IgD-negative memory B cell (primary cell): Measurements from ENCODE around the gene ADCY2. TPM values are rescaled to one million over a fixed set of nuclear protein-coding genes. Genes with fewer than 3 reads are reported as not detected.

ENCODE experiments used
- H3K27ac Mint-ChIP-seq, 3 donors: one replicate each; pipeline ENCODE4 v1.8.0; 2020 to 2022; ENCODE audit warnings: mild to moderate bottlenecking in 3 of 3, mixed read lengths in 3 of 3, moderate library complexity in 1 of 3
- H3K27me3 Mint-ChIP-seq: one replicate; pipeline ENCODE4 v1.8.0; 2021; ENCODE audit warnings: mixed read lengths
- H3K36me3 Mint-ChIP-seq: one replicate; pipeline ENCODE4 v1.8.0; 2020; ENCODE audit warnings: mild to moderate bottlenecking, mixed read lengths
- H3K4me1 Mint-ChIP-seq, 3 donors: one replicate each; pipeline ENCODE4 v1.8.0; 2020 to 2022; ENCODE audit warnings: mixed read lengths in 3 of 3, mild to moderate bottlenecking in 1 of 3
- H3K4me3 Mint-ChIP-seq, 4 donors: one replicate each; pipeline ENCODE4 v1.8.0; 2020 to 2022; ENCODE audit warnings: mild to moderate bottlenecking in 4 of 4, mixed read lengths in 4 of 4, moderate library complexity in 3 of 4
- H3K9me3 Mint-ChIP-seq, 3 donors: one replicate each; pipeline ENCODE4 v1.8.0; 2020 to 2021; ENCODE audit warnings: mixed read lengths in 3 of 3, mild to moderate bottlenecking in 1 of 3
- polyA plus RNA-seq: library from polyadenylated mRNA; unstranded; fragments of 300-500 nt; fragmentation: Illumina TruSeq; gene quantifications from one replicate; pipeline ENCODE4 v1.2.3, GENCODE V29; 2021

The ADCY2 gene
- polyA plus RNA-seq, 1 donor from 2014 or later, result not detected

GRCh38 chr5:7493622-7494021, 97.7 kb downstream of the ADCY2 start:
- no peaks in the 10 kb centered on the region for H3K36me3 Mint-ChIP-seq
- H3K4me3 Mint-ChIP-seq, result no peak overlapping the region
- H3K9me3 Mint-ChIP-seq, result no peaks in the 10 kb centered on the region
- H3K4me1 Mint-ChIP-seq, result no peaks in the 10 kb centered on the region
- H3K27ac Mint-ChIP-seq, result no peak overlapping the region
- H3K27me3 Mint-ChIP-seq, result no peaks in the 10 kb centered on the region

GRCh38 chr5:7494481-7495130, 98.7 kb downstream of the ADCY2 start:
- no peaks in the 10 kb centered on the region for H3K27me3 Mint-ChIP-seq
- H3K4me1 Mint-ChIP-seq, result no peaks in the 10 kb centered on the region
- no peak overlapping the region for H3K4me3 Mint-ChIP-seq
- no peak overlapping the region for H3K27ac Mint-ChIP-seq
- no peaks in the 10 kb centered on the region for H3K9me3 Mint-ChIP-seq
- H3K36me3 Mint-ChIP-seq, result no peaks in the 10 kb centered on the region

- no peaks in the 10 kb centered on the region for H3K36me3 Mint-ChIP-seq
- H3K4me3 Mint-ChIP-seq, result no peak overlapping the region
- H3K27ac Mint-ChIP-seq, result no peak overlapping the region
- H3K27me3 Mint-ChIP-seq, result no peaks in the 10 kb centered on the region
- H3K4me1 Mint-ChIP-seq, result no peaks in the 10 kb centered on the region
- H3K9me3 Mint-ChIP-seq, result no peaks in the 10 kb centered on the region
Measured at GRCh38 chr5:7495131-7495517, 99.2 kb downstream of the ADCY2 start.

- Mint-ChIP-seq H3K4me1 (no peaks in the 10 kb centered on the region), H3K36me3 (no peaks in the 10 kb centered on the region), H3K9me3 (peaks cover 0 to 3% (median 2%) of the 10 kb centered on the region in 3 donors), H3K4me3 (no peak overlapping the region), H3K27me3 (no peaks in the 10 kb centered on the region), H3K27ac (no peak overlapping the region)
Measured at GRCh38 chr5:7500256-7500655, 104.3 kb downstream of the ADCY2 start.

GRCh38 chr5:7501061-7501460, 105.1 kb downstream of the ADCY2 start:
- Mint-ChIP-seq H3K4me3 (no peak overlapping the region), H3K27me3 (no peaks in the 10 kb centered on the region), H3K4me1 (no peaks in the 10 kb centered on the region), H3K27ac (no peak overlapping the region), H3K9me3 (peaks cover 0 to 3% (median 2%) of the 10 kb centered on the region in 3 donors), H3K36me3 (no peaks in the 10 kb centered on the region)

- H3K4me1 Mint-ChIP-seq, result no peaks in the 10 kb centered on the region
- no peaks in the 10 kb centered on the region for H3K27me3 Mint-ChIP-seq
- H3K4me3 Mint-ChIP-seq, result no peak overlapping the region
- peaks cover 0 to 3% (median 2%) of the 10 kb centered on the region in 3 donors for H3K9me3 Mint-ChIP-seq
- no peaks in the 10 kb centered on the region for H3K36me3 Mint-ChIP-seq
- no peak overlapping the region for H3K27ac Mint-ChIP-seq
Measured at GRCh38 chr5:7503564-7503963, 107.6 kb downstream of the ADCY2 start.

GRCh38 chr5:7515284-7515914, 119.5 kb downstream of the ADCY2 start:
- H3K27ac Mint-ChIP-seq, result no peak overlapping the region
- no peaks in the 10 kb centered on the region for H3K36me3 Mint-ChIP-seq
- peaks cover 0 to 2% (median 0%) of the 10 kb centered on the region in 3 donors for H3K9me3 Mint-ChIP-seq
- no peaks in the 10 kb centered on the region for H3K4me1 Mint-ChIP-seq
- H3K4me3 Mint-ChIP-seq, result peak overlapping the region in 1 of 4 donors; percentile 18
- no peaks in the 10 kb centered on the region for H3K27me3 Mint-ChIP-seq

GRCh38 chr5:7516253-7516652, 120.3 kb downstream of the ADCY2 start:
- Mint-ChIP-seq H3K36me3 (no peaks in the 10 kb centered on the region), H3K27me3 (no peaks in the 10 kb centered on the region), H3K4me1 (no peaks in the 10 kb centered on the region), H3K27ac (no peak overlapping the region), H3K4me3 (no peak overlapping the region), H3K9me3 (peaks cover 2 to 3% (median 2%) of the 10 kb centered on the region in 3 donors)

- Mint-ChIP-seq H3K27ac (no peak overlapping the region), H3K9me3 (peaks cover 2 to 3% (median 2%) of the 10 kb centered on the region in 3 donors), H3K27me3 (no peaks in the 10 kb centered on the region), H3K36me3 (no peaks in the 10 kb centered on the region), H3K4me1 (no peaks in the 10 kb centered on the region), H3K4me3 (no peak overlapping the region)
Measured at GRCh38 chr5:7517006-7517405, 121.1 kb downstream of the ADCY2 start.

- Mint-ChIP-seq H3K4me3 (no peak overlapping the region), H3K27ac (no peak overlapping the region), H3K9me3 (peaks cover 0 to 7% (median 2%) of the 10 kb centered on the region in 3 donors), H3K4me1 (no peaks in the 10 kb centered on the region), H3K36me3 (no peaks in the 10 kb centered on the region), H3K27me3 (no peaks in the 10 kb centered on the region)
Measured at GRCh38 chr5:7518947-7519560, 123.1 kb downstream of the ADCY2 start.

- Mint-ChIP-seq H3K9me3 (peaks cover 0 to 7% (median 2%) of the 10 kb centered on the region in 3 donors), H3K27me3 (no peaks in the 10 kb centered on the region), H3K4me1 (no peaks in the 10 kb centered on the region), H3K27ac (no peak overlapping the region), H3K36me3 (no peaks in the 10 kb centered on the region), H3K4me3 (no peak overlapping the region)
Measured at GRCh38 chr5:7519564-7519963, 123.6 kb downstream of the ADCY2 start.

- Mint-ChIP-seq H3K4me1 (no peaks in the 10 kb centered on the region), H3K27me3 (no peaks in the 10 kb centered on the region), H3K4me3 (no peak overlapping the region), H3K9me3 (peaks cover 2 to 5% (median 5%) of the 10 kb centered on the region in 3 donors), H3K36me3 (no peaks in the 10 kb centered on the region), H3K27ac (no peak overlapping the region)
Measured at GRCh38 chr5:7529880-7530279, 133.9 kb downstream of the ADCY2 start.

- H3K27ac Mint-ChIP-seq, result no peak overlapping the region
- no peaks in the 10 kb centered on the region for H3K4me1 Mint-ChIP-seq
- no peaks in the 10 kb centered on the region for H3K27me3 Mint-ChIP-seq
- H3K4me3 Mint-ChIP-seq, result no peak overlapping the region
- H3K36me3 Mint-ChIP-seq, result no peaks in the 10 kb centered on the region
- peaks cover 2 to 5% (median 3%) of the 10 kb centered on the region in 3 donors for H3K9me3 Mint-ChIP-seq
Measured at GRCh38 chr5:7533941-7534340, 138.0 kb downstream of the ADCY2 start.

GRCh38 chr5:7534505-7534904, 138.6 kb downstream of the ADCY2 start:
- Mint-ChIP-seq H3K27ac (no peak overlapping the region), H3K27me3 (no peaks in the 10 kb centered on the region), H3K9me3 (peaks cover 2 to 5% (median 3%) of the 10 kb centered on the region in 3 donors), H3K4me1 (no peaks in the 10 kb centered on the region), H3K36me3 (no peaks in the 10 kb centered on the region), H3K4me3 (no peak overlapping the region)

GRCh38 chr5:7537573-7537972, 141.6 kb downstream of the ADCY2 start:
- no peaks in the 10 kb centered on the region for H3K27me3 Mint-ChIP-seq
- H3K4me1 Mint-ChIP-seq, result no peaks in the 10 kb centered on the region
- H3K27ac Mint-ChIP-seq, result no peak overlapping the region
- peak overlapping the region in 1 of 4 donors; percentile 16 for H3K4me3 Mint-ChIP-seq
- H3K9me3 Mint-ChIP-seq, result peaks cover 1 to 4% (median 2%) of the 10 kb centered on the region in 3 donors
- H3K36me3 Mint-ChIP-seq, result no peaks in the 10 kb centered on the region

- no peaks in the 10 kb centered on the region for H3K27me3 Mint-ChIP-seq
- no peaks in the 10 kb centered on the region for H3K4me1 Mint-ChIP-seq
- no peak overlapping the region for H3K27ac Mint-ChIP-seq
- no peaks in the 10 kb centered on the region for H3K36me3 Mint-ChIP-seq
- peaks cover 1 to 4% (median 3%) of the 10 kb centered on the region in 3 donors for H3K9me3 Mint-ChIP-seq
- no peak overlapping the region for H3K4me3 Mint-ChIP-seq
Measured at GRCh38 chr5:7539571-7539970, 143.6 kb downstream of the ADCY2 start.
